Keratinocyte (primary cell): ENCODE measurements around the gene SCN10A.

ENCODE experiments used
- EZH2 ChIP-seq: IDR thresholded peaks from one replicate; pipeline ENCODE4 v1.6.1; 2012; ENCODE audit warnings: inconsistent platforms, mild to moderate bottlenecking, low read length, moderate library complexity
- TF ChIP-seq, protein P1 (sequence below), 3 experiments: IDR thresholded peaks in 1 of 3; conservative IDR thresholded peaks in 1 of 3; optimal IDR thresholded peaks in 1 of 3; 2 replicates in 2 of 3; 3 replicates in 1 of 3; pipeline versions ENCODE3 to v1.5.1; 2011; ENCODE audit warnings: low read length in 3 of 3, mild to moderate bottlenecking in 3 of 3, moderate library complexity in 2 of 3, control low read depth in 1 of 3, inconsistent platforms in 1 of 3; ENCODE audit not compliant: insufficient read depth in 2 of 3; ENCODE audit errors: extremely low read depth in 1 of 3

DNA sequence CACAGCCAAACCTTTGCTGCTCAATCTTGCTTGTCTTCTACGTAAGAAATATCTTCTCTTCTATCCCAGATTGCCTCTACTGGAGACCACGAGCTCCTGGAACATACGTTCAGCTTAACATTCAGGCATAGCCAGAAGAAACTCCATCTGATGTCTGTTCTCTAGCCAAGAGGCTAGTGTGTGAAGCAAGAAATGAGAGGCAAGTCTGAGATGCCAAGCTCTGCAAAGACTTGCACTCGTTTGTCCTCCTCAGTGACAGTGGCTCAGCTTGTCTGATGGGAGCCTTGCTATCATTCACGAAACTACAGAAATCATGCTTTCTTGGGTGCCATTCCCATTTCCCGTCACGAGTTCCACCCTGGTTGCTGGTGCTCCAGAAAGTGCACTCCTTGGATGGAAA is at the start of gene SCN10A:
- TF ChIP-seq, protein P1, sequence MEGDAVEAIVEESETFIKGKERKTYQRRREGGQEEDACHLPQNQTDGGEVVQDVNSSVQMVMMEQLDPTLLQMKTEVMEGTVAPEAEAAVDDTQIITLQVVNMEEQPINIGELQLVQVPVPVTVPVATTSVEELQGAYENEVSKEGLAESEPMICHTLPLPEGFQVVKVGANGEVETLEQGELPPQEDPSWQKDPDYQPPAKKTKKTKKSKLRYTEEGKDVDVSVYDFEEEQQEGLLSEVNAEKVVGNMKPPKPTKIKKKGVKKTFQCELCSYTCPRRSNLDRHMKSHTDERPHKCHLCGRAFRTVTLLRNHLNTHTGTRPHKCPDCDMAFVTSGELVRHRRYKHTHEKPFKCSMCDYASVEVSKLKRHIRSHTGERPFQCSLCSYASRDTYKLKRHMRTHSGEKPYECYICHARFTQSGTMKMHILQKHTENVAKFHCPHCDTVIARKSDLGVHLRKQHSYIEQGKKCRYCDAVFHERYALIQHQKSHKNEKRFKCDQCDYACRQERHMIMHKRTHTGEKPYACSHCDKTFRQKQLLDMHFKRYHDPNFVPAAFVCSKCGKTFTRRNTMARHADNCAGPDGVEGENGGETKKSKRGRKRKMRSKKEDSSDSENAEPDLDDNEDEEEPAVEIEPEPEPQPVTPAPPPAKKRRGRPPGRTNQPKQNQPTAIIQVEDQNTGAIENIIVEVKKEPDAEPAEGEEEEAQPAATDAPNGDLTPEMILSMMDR (optimal IDR thresholded peaks at IDR 0.05 in 1 of 3, IDR thresholded peaks at IDR 0.05 in 1 of 3, conservative IDR thresholded peaks at IDR 0.05 in 1 of 3; ENCODE audit: extremely low read depth in 1 of 3, insufficient read depth in 2 of 3, low read length in 3 of 3), result no peak
- no peak for TF ChIP-seq EZH2
